HG03571 (cell line): ENCODE measurements around the gene DOC2B.

Experiments used
- ATAC-seq: cut with Tn5 transposase; IDR thresholded peaks from one replicate; pipeline ENCODE4 v1.9.1; 2021; ENCODE audit not compliant: unreplicated experiment

Gene DOC2B

DNA sequence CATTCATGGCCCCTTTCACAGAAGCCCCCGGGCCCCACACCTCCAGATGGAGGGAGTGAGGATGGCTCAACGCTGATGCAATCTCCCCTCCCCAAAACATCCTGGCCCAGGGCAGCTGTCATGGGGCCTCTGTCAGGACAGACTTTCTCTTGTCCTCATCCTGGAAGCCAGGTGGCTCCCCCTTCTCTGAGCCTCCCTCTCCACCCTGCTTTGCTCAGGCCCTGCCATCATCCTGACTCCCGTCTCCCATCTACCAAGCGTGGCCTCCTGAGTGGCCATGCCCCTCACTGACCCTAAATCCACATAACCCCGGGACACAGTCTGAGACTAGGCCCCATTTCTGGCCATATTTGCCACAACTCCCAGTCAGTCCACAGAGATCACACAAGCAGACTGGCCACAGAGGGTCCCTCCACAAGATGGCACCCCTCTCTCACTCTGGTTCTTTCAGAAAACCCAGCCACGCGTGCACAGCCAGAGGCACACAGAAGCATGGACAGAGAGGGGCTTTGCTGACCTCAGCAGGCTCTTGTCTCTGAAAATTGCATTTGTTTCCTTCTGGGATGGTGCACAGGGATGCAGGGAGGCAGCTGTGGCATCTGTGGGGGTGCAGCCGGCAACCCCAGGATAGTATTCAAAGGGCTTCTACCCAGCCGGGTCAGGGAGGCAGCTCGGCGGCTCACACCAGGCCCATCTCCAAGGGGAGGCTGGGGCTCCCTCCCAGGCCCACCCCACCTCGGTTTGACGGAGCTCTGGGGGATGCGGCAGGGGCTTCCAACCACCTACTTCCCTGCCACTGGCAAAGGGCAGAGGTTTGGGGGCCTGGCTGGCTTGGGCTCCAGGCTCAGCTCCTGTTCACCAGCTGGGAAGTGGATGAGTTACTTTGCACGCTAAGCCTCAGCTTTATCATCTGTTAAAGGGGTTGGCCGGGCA lies 16.9 kb downstream of the DOC2B start:
- ATAC-seq, result no peak

- no peak for ATAC-seq
Measured at GRCh38 chr17:163514-164098, 17.8 kb downstream of the DOC2B start.

DNA sequence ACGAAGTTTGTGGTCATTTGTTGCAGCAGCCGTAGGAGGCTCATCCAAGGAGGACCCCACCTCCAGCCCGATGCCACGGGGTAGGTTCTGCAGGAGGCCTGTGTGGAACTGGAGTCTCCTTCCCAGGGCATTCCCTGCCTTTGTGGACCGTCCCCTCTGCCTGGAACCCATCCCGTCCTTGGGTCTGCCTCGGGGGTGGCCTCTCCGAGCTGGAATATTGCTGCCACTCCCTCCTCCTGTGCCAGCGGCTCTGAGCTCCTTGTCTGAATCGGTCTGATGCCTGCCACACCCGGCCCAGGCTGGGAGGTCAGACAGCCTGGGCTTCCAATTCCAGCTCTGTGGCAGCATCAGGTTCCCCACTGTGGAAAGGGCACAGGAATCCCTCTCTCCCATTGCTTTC lies 18.8 kb downstream of the DOC2B start:
- no peak for ATAC-seq

DNA sequence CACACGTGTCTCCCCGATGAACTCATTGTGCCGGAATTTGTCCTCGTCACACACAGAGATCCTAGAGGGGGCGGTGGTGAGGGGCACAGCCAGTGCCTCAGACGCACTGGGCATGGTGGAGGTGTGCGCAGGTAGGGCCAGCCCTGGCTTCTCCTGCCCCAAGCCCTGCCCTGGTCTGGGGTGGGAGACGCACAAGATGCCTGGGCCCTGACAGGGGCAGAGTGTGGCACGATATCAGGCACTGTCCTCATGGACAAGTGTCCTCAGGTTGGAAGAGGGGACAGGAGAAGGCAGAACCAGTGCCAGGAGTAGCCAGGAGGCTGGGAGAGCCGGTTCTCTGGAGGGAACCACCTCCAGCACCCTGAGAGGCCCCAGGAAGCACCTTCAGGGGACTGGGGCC lies 20.0 kb downstream of the DOC2B start:
- no peak for ATAC-seq

DNA sequence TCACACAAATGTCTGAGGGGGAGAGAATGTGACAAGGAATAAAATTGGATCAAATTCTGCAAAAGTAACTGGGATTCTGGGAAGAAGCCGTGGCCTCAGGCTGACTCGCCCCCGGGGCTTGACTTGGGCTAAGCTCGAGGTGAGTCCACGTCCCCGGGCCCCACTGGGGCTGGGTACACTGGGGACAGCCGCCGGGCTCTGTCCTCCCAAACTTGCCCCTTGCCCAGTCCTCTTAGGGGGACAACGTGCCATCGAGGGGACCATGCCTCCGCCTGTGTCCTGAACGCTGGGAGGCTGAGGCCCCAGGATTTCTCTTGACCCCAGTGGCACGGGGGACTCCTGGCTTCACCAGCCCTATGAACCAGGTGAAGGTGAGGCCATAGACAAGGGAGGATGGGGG lies 21.1 kb downstream of the DOC2B start:
- no peak for ATAC-seq

GRCh38 chr17:159609-160008 lies 21.8 kb downstream of the DOC2B start:
- ATAC-seq, result no peak

- ATAC-seq, result no peak
Measured at GRCh38 chr17:158379-158778, 23.1 kb downstream of the DOC2B start.

DNA sequence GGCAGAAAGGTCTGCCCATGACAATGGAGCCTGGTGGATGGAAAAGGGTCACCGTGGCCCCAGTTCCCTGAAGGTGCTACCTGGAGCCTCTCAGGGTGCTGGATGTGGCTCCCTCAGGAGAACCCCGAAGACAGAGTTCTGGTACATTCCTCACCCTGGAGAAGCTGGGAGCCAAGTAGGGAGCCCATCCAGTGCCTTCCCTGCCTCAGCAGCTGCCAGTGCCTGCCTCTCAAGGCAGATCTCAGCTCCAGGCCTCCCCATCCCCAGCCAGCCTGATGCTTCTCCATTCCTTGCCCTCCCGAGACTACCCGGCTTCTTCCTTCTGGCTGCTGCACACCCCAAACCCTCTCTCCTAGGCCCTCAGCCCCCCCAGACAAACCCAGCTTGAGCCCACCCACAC lies 23.5 kb downstream of the DOC2B start:
- no peak for ATAC-seq

DNA sequence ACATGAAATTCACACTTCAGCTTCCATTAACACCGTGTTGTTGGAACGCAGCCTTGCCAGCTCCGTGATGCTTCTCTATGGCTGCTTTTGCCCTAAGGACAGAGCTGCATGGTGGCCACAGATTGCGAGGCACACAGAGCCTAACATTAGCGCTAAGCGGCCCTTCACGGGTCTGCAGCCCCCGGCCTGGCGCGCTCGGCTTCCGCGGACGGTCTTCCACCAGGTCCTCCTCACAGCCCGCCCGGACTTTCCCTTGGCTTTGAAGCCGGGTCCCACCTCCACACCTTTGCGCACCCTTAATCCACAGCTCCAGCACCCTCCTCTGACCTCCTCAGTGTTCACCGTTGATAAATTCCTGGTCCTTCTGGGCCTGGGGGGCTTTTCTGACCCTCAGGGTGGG lies 24.5 kb downstream of the DOC2B start:
- ATAC-seq, result no peak

GRCh38 chr17:156094-156621 lies 25.3 kb downstream of the DOC2B start:
- ATAC-seq, result no peak

GRCh38 chr17:155576-155975 lies 25.9 kb downstream of the DOC2B start:
- ATAC-seq, result no peak

GRCh38 chr17:153851-154250 lies 27.6 kb downstream of the DOC2B start:
- no peak for ATAC-seq

- no peak for ATAC-seq
Measured at GRCh38 chr17:152860-153420, 28.5 kb downstream of the DOC2B start.

- ATAC-seq, result no peak
Measured at GRCh38 chr17:151886-152859, 29.3 kb downstream of the DOC2B start.

- ATAC-seq, result no peak
Measured at GRCh38 chr17:151004-151403, 30.4 kb downstream of the DOC2B start.

DNA sequence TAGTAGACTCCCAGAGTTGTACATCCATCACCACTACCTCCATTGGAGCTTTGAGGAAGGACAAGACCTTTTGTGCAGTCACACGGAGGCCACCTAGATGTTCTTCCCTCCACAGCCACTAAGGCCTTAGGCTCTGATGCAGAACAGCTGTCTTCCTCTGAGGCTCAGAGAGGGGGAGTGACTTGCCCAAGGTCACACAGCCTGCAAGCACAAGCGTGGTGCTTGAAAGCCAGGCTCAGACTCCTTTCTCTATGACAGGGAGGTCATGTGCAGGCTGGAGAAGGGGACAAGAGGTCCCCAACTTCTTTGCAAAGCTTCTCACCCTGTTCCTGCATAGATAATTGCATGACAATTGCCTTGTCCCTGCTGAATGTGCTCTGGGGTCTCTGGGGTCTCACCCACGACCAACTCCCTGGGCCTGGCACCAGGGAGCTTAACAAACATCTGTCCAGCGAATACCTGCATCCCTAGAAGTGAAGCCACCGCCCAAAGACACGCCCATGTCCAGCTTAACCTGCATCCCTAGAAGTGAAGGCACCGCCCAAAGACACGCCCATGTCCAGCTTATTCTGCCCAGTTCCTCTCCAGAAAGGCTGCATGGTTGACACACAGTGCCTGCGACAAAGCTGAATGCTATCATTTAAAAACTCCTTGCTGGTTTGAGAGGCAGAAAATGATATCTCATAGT lies 31.4 kb downstream of the DOC2B start:
- ATAC-seq, result no peak

- ATAC-seq, result no peak
Measured at GRCh38 chr17:149231-149630, 32.2 kb downstream of the DOC2B start.

GRCh38 chr17:148757-149156 lies 32.7 kb downstream of the DOC2B start:
- no peak for ATAC-seq

- no peak for ATAC-seq
Measured at GRCh38 chr17:147796-148740, 33.4 kb downstream of the DOC2B start.
